Ovary (tissue), 10 donors: ENCODE results near the gene NHLH2. TPM values are rescaled to one million over a fixed set of nuclear protein-coding genes. Genes with fewer than 3 reads are reported as not detected.

ENCODE experiments used
- DNase-seq, 5 donors: peaks; one replicate each; pipeline ENCODE4 v3.0.0-alpha.2; 2019 to 2020
- H3K27ac ChIP-seq, 2 donors: fragments of 200-600 bp; one replicate each; pipeline versions ENCODE4 v1.5.1 to v1.8.0; 2019 to 2022
- H3K27me3 ChIP-seq: fragments of 200-600 bp; one replicate; pipeline ENCODE4 v1.8.0; 2022
- H3K36me3 ChIP-seq: fragments of 200-600 bp; sonication (generic); one replicate; pipeline ENCODE4 v1.5.1; 2019
- H3K4me1 ChIP-seq: one replicate; pipeline ENCODE4 v1.8.1; 2013; ENCODE audit warnings: mild to moderate bottlenecking, moderate library complexity; ENCODE audit not compliant: insufficient read depth
- H3K4me3 ChIP-seq: fragments of 200-600 bp; sonication (generic); one replicate; pipeline ENCODE4 v1.5.1; 2017
- H3K9me3 ChIP-seq, 2 donors: fragments of 200-600 bp in 1 of 2; sonication (generic) in 1 of 2; one replicate each; pipeline versions ENCODE4 v1.5.1 to v1.8.1; 2013 to 2019; ENCODE audit warnings: mild to moderate bottlenecking in 1 of 2, moderate library complexity in 1 of 2
- CTCF ChIP-seq, 3 donors: fragments of 450-650 bp in 2 of 3; fragments of 200-600 bp in 1 of 3; IDR thresholded peaks; one replicate each; pipeline versions ENCODE4 v1.5.1 to v1.8.0; 2016 to 2022; ENCODE audit warnings: antibody characterized with exemption in 3 of 3, mild to moderate bottlenecking in 1 of 3
- EP300 ChIP-seq: sonication (generic); formaldehyde crosslinking; IDR thresholded peaks from one replicate; pipeline ENCODE4 v1.6.1; 2017; ENCODE audit warnings: antibody characterized with exemption
- POLR2A ChIP-seq: fragments of 450-650 bp; IDR thresholded peaks from one replicate; pipeline ENCODE4 v1.6.1; 2017; ENCODE audit warnings: antibody characterized with exemption, mild to moderate bottlenecking, moderate library complexity
- WGBS, 3 donors: extraction: QIAGEN DNeasy Blood & Tissue Kit in 1 of 3; methylation state at CpG; one replicate each; pipeline versions ENCODE4 v1.1.5 to v1.1.7; 2013 to 2017; 5-methylcytosine and 5-hydroxymethylcytosine counted together
- intact Hi-C, 4 donors: fragments of 100-400 bp; cut with DNase I; formaldehyde crosslinking; loops; one replicate each; pipeline versions ENCODE4 v1.11.0 to v1.15.1; 2022 to 2023
- long read RNA-seq, 3 donors: library from polyadenylated mRNA in 2 of 3; unstranded in 2 of 3; transcript quantifications; one replicate each; pipeline ENCODE4 v2.0.0 and lab custom pipeline, GENCODE V29; 2021 to 2026
- polyA plus RNA-seq, 2 donors: library from polyadenylated mRNA; stranded (reverse); fragments of 200-250 nt in 1 of 2; fragments of 350-450 nt in 1 of 2; fragmentation: Illumina TruSeq in 1 of 2; extraction: RNeasy Lipid Tissue Mini Kit (QIAGEN cat#74804) in 1 of 2; gene quantifications; one replicate each; pipeline ENCODE4 v1.2.3, GENCODE V29; 2013 to 2014
- total RNA-seq, 7 donors: library from RNA; depleted of rRNA in 2 of 7; stranded (reverse); fragments of >200 nt in 2 of 7; fragmentation: NEBNext Ultra II Directional in 3 of 7; extraction: Animal tissue kit (Norgen Biotek cat#: 25700) in 3 of 7; gene quantifications; one replicate each; pipeline versions ENCODE4 v1.1.0 to v1.2.4, GENCODE V29; 2016 to 2023
- donor health status: DM: no; HTN: no; CAD: no; lungs with moderate emphysema.
- donor health status: DM: no; HTN: no; CAD: no.
- donor health status: Bipolar disorder and iron deficiency.
- donor health status: DM: yes; HTN: yes; CAD: no.
- donor health status: DM: no; HTN: no; CAD: no.
- donor health status: DM: yes; HTN: yes; CAD: no.

The NHLH2 gene
- not detected for total RNA-seq
- polyA plus RNA-seq: not detected
- long read RNA-seq, donor 1: 0 reads
- long read RNA-seq, donor 2, full-length matches to known transcripts: 1 of 1 reads
- long read RNA-seq, donor 2, partial matches to known transcripts: 0 of 1 reads
- long read RNA-seq, donor 2, other reads (novel, unspliced or antisense): 0 of 1 reads
- long read RNA-seq, donor 3: 0 reads

- TF ChIP-seq POLR2A (no peak), CTCF (IDR thresholded peaks at IDR 0.05) (no peak), EP300 (no peak)
- intact Hi-C loops: no loop called here
- H3K27ac ChIP-seq: no peak within 1 kb of the TSS
- DNase-seq: no peak
- H3K4me3 ChIP-seq: no peak within 1 kb of the TSS
- no peaks in the 10 kb centered on the region for H3K36me3 ChIP-seq
- H3K9me3 ChIP-seq: no peaks in the 10 kb centered on the region
- WGBS, 3 donors: 27 to 34% (median 32%) methylated on average over 9 of the region's 9 CpGs
- peaks cover 6% of the 10 kb centered on the region for H3K4me1 ChIP-seq
- peaks cover 2% of the 10 kb centered on the region for H3K27me3 ChIP-seq
Measured at GRCh38 chr1:115840605-115841460, at the start of gene NHLH2. Gene NHLH2, minus strand, starts transcription at chr1:115841126. Its CDS starts 2,754 bp downstream, at chr1:115838372.

- intact Hi-C loops: no loop called here
- Histone ChIP-seq H3K4me1 (no peaks in the 10 kb centered on the region), H3K27ac (no peak overlapping the region), H3K4me3 (no peak overlapping the region), H3K27me3 (no peaks in the 10 kb centered on the region), H3K36me3 (no peaks in the 10 kb centered on the region), H3K9me3 (no peaks in the 10 kb centered on the region)
- no peak for DNase-seq
- WGBS, 3 donors: 61 to 92% (median 67%) methylated on average over 4 of the region's 4 CpGs
- no peak for TF ChIP-seq CTCF (IDR thresholded peaks at IDR 0.05)
- TF ChIP-seq EP300: no peak
- TF ChIP-seq POLR2A: no peak
Measured at GRCh38 chr1:115890580-115890979, 49.7 kb upstream of the NHLH2 start.

GRCh38 chr1:115888976-115889375 is 48.0 kb upstream of the NHLH2 start:
- Histone ChIP-seq H3K4me1 (no peaks in the 10 kb centered on the region), H3K4me3 (no peak overlapping the region), H3K27me3 (no peaks in the 10 kb centered on the region), H3K27ac (no peak overlapping the region), H3K36me3 (no peaks in the 10 kb centered on the region), H3K9me3 (no peaks in the 10 kb centered on the region)
- no peak for DNase-seq
- WGBS, 3 donors: 87 to 91% (median 89%) methylated on average over 2 of the region's 2 CpGs
- intact Hi-C loops: no loop called here
- TF ChIP-seq CTCF (IDR thresholded peaks at IDR 0.05) (no peak), EP300 (no peak), POLR2A (no peak)

GRCh38 chr1:115882913-115883902 is 42.3 kb upstream of the NHLH2 start:
- Histone ChIP-seq H3K27me3 (no peaks in the 10 kb centered on the region), H3K9me3 (no peaks in the 10 kb centered on the region), H3K4me1 (no peaks in the 10 kb centered on the region), H3K27ac (no peak overlapping the region), H3K4me3 (no peak overlapping the region), H3K36me3 (no peaks in the 10 kb centered on the region)
- 51 to 57% (median 55%) methylated on average over 8 of the region's 8 CpGs for WGBS, 3 donors
- no peak for DNase-seq
- TF ChIP-seq EP300: no peak
- no peak for TF ChIP-seq POLR2A
- intact Hi-C loops: no loop called here
